Measurements from ENCODE around the gene EDDM3A.
"Not testable (repeated sequence)": the region's sequence is repeated elsewhere in the genome, so short reads cannot be mapped to it uniquely, and the experiment has no call there.

Gene EDDM3A

GRCh38 chr14:20732979-20733635 lies 12.6 kb upstream of the EDDM3A start:
- no peak for DNase-seq (ENCODE audit: low read depth in 2 of 2)

DNA sequence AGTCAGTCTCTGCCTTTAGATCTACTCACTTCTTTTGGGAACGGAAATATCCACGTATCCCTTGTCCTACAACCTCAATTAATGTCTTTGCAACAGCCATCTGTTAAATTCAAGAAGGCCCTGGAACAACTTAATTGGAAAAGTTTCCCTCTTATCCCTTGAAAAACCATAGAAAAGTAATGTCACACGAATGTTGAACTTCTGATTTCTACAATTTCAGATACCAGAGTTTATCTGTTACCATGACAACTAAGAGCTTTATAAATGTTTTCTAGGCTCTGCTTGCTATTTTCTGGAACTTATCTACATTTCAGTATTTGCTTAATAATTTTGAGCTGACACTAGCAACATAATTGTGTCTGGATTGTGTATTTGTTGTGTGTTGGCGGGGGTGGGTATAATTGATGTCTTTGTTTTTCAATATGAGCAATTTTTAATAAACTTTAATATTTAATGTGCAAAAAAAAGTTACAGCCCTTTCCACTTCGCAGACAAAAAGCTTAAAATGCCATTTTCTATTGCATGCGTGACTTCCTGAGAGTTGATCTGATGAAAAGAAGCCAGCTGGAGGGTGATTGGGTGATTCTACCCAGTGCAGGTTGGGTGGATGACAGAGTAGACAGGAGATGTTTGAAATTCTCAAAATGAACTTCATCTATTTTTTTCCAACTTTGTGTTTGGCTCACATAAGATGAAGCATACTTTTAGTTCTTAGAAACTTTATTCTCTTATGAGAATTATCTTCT lies 11.8 kb upstream of the EDDM3A start:
- DNase-seq (ENCODE audit: low read depth in 2 of 2) = no peak

GRCh38 chr14:20734430-20734806 lies 11.3 kb upstream of the EDDM3A start:
- no peak for DNase-seq (ENCODE audit: low read depth in 2 of 2)

- DNase-seq (ENCODE audit: low read depth in 2 of 2) = not testable (repeated sequence)
These were observed 7.4 kb upstream of the EDDM3A start for GRCh38 chr14:20738292-20738691.

DNA sequence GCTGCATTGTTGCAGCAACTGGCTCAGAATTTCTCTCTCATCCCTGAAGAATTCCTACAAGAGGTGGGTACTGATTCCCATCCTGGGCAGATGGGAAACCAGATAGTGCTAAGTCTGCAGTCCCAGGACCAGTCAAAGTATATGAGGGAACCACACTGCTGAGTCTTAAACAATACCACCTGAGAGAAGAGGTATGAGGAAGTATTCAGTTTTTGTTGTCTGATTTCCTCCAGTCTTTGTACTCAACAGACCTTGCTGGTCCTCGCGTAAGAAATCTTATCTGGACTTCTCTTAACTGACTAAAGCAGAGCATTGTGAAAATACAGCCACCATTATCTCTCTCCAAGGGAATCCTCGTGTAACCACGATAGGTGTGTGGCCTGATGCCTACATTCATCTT lies 3.6 kb upstream of the EDDM3A start:
- DNase-seq (ENCODE audit: low read depth in 2 of 2) = no peak

DNA sequence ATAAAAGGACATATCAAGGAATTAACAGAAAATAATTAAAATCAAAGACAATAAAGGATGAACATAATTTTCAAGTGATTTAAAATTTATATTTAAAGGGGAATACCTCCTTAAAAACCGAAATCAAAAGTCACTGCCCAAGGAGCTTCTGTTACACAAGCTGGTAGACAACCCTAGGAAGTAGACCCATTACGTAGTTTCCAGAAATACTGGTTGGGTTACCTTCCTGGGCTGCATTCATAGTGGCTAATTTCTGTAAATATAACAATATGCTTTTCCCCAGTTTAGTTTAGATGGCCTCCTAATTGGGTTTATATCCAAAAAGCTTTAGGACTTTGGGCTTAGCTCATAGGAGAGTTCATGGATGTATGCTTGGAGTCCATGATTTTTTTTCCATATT lies 2.1 kb upstream of the EDDM3A start:
- no peak for DNase-seq (ENCODE audit: low read depth in 2 of 2)

DNA sequence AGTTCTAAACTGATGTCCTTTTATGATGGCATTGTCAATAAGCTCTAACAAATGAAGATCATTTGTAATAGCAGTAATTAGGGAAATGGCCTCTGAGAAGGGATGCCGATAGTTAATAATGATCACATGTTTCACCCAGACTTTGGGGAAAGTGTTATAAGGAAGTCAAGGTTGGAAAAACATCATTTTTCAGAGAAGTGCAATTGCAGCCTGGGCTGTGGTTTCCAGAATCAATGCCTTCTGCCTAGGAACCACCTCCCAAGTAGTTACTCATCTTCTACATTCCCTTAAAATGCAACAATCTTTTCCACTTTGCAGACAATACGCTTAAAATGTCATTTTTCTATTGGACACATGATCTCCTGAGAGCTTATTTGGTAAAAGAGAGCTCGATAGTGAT lies 879 bp downstream of the EDDM3A start:
- DNase-seq (ENCODE audit: low read depth in 2 of 2) = no peak

- no peak for DNase-seq (ENCODE audit: low read depth in 2 of 2)
These were observed 2.8 kb downstream of the EDDM3A start for GRCh38 chr14:20748439-20748838.

DNA sequence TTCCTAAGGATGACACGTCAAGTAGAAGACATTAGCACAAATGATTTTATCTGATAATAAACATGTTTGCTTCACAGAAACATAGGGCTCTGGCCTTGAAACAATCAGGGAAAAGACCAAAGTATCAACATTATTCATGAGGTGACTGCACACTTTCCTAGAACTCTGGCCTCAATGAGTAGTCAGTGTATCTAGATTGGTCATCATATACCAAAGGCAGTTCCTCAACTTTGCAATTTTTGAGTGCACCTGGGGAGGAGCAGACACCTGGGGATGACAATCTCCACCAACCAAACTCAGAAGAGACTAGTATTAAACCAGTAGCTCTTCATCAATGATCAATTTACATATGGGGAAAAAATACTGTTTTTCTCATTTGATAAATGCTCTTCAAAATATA lies 4.5 kb downstream of the EDDM3A start:
- no peak for DNase-seq (ENCODE audit: low read depth in 2 of 2)

GRCh38 chr14:20751963-20752562 lies 6.4 kb downstream of the EDDM3A start:
- DNase-seq (ENCODE audit: low read depth in 2 of 2) = no peak

DNA sequence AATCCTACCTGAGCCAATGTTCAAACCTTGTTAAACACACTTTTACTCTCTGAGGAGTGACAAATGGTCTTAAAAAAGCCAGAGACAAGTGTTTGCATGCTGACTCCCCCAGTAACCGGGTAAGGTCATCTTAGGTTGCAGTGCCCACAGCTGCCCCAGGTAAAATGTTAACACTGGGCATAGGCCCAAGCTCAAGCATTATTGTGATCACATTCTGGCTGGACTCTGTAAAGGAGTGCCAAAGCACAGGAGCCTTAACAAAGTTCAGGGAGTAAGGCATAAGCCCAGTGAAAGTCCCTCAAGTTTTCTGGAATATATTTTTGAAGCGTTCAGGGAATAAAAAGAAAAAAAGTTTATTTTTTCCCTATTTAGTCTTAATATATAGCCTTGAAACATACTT lies 8.6 kb downstream of the EDDM3A start:
- no peak for DNase-seq (ENCODE audit: low read depth in 2 of 2)

DNA sequence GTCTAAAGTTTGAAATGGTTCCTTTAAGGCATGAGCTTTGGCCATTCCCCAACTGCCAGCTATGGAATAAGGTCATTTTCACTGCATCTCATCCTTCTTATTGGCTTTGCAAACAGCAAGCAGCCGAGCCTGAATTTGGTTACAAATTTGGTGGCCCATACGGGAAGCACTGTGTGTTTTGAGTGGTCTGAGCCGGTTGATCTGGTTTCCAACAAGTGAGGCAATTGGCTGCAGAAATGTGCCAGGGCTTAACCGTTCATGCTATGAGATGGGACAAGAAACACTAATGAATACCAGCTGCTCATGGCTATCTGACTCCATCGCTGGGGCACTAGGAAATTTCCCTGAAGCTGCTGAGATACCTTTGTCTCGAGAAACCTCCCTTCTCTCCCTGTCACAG lies 9.3 kb downstream of the EDDM3A start:
- DNase-seq (ENCODE audit: low read depth in 2 of 2) = no peak

- DNase-seq (ENCODE audit: low read depth in 2 of 2) = no peak
These were observed 12.3 kb downstream of the EDDM3A start for GRCh38 chr14:20757965-20758364.

GRCh38 chr14:20759465-20759864 lies 13.8 kb downstream of the EDDM3A start:
- not testable (repeated sequence) for DNase-seq (ENCODE audit: low read depth in 2 of 2)

GRCh38 chr14:20760950-20761349 lies 15.3 kb downstream of the EDDM3A start:
- no peak for DNase-seq (ENCODE audit: low read depth in 2 of 2)

- no peak for DNase-seq (ENCODE audit: low read depth in 2 of 2)
These were observed 22.9 kb downstream of the EDDM3A start for GRCh38 chr14:20768593-20768892.

GRCh38 chr14:20769421-20769820 lies 23.7 kb downstream of the EDDM3A start:
- DNase-seq (ENCODE audit: low read depth in 2 of 2) = no peak

DNA sequence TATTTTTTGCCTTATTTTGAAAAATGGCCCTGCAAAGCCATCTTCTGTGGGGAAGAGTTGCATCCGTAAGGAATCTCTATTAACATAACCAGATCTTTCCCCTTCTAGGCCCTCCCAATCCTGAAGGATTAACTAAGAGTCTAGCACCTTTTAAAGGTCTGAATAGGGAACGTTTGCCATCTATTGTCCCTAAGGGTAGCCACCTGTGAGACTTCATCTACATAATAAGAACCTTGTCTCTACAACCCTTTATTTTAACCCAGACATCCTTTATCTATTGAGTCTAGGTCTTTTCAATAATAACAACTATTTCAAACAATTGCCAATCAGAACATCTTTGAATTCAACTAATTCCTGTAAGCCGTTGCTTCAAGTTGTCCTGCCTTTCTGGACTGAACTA lies 27.0 kb downstream of the EDDM3A start:
- no peak for DNase-seq (ENCODE audit: low read depth in 2 of 2)

- DNase-seq (ENCODE audit: low read depth in 2 of 2) = no peak
These were observed 28.7 kb downstream of the EDDM3A start for GRCh38 chr14:20774258-20774824.

DNA sequence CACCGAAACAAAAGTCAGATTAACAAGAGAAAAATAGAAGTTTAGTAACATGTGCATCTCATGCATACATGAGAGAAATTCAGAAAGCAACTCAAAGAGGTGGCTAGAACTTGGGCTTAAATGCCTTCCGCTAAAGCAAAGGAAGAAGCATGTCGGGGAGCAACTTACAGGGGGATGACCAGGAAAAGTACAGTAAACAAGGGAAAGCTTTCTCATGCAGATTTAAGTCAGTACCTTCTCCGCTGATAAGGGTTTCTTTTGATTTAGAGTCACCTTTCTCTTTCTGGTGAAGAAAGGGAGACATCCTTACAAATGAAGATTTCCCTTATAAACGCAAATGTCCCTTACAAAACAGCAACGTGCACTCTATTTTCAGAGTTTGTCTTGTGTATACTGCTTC lies 29.4 kb downstream of the EDDM3A start:
- DNase-seq (ENCODE audit: low read depth in 2 of 2) = no peak

DNA sequence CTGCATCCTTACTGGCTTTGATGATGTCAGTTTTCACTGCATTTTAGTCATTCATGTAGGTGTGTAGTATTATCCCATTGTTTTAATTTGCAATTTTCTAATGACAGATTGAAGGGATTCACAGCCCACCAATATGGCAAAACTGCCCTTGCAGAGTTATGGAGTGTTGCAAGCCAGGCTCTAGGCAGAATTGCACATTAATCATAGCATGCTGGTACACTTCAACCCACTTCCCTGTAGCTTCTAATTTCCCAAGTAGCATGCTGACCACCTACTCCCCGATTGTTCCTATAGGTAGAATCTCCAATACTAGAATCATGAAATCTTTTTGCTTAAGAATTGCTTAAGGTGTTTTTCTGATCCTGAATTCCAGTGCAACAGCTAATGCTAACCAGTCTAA lies 30.2 kb downstream of the EDDM3A start:
- no peak for DNase-seq (ENCODE audit: low read depth in 2 of 2)

- no peak for DNase-seq (ENCODE audit: low read depth in 2 of 2)
These were observed 36.1 kb downstream of the EDDM3A start for GRCh38 chr14:20781803-20782202.

DNA sequence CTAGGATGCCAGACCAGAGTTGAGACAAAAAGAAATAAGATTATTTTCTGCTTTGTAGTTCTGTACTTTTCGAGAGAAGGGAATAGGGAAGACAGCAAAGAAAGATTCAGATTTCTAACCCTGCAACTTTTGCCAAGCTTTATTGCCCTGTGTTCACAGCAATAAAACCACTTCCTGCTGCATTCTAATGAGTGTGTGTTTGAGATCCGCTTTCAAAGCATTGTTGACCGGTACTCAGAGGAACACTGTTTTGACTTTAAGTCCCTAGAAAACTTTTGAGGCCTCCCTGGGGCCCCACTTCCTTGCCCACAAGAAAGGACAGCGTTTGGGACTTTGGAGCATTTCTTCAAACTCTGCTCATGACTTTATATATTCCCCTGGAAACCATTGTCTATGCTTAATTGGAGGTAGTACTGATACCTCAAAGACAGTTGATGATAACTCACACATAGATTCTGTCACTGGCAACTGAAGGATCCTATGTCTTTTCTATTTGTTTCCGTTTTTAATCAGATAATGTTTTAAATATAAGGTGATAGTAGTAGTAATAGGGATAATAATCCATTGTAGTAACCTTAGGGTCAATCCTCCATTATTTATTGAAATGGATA lies 36.7 kb downstream of the EDDM3A start:
- no peak for DNase-seq (ENCODE audit: low read depth in 2 of 2)

All from fibroblast of skin of left quadriceps (primary cell).